NT2/D1 (cell line): ENCODE measurements around the gene TMEM204.

Experiments used
- SUZ12 ChIP-seq: IDR thresholded peaks from 2 replicates; pipeline ENCODE4 v1.6.1; 2011; ENCODE audit not compliant: insufficient read length, insufficient read depth; ENCODE audit errors: extremely low read depth
- YY1 ChIP-seq: IDR thresholded peaks from 2 replicates; pipeline ENCODE4 v1.6.1; 2011; ENCODE audit not compliant: insufficient read length, insufficient read depth
- ZNF274 ChIP-seq: IDR thresholded peaks from 2 replicates; pipeline ENCODE4 v1.6.1; 2011; ENCODE audit warnings: mild to moderate bottlenecking, low read depth, low read length

- TF ChIP-seq YY1 = no peak
- TF ChIP-seq ZNF274 = no peak
- no peak for TF ChIP-seq SUZ12
Measured at GRCh38 chr16:1541293-1542165, 8.1 kb downstream of the TMEM204 start.
